ELR (cell line): Measurements from ENCODE around the gene FGF6.
"Not testable (repeated sequence)": the region's sequence is repeated elsewhere in the genome, so short reads cannot be mapped to it uniquely, and the experiment has no call there.

Experiments used
- DNase-seq: peaks from one replicate; pipeline ENCODE4 v3.0.0-alpha.2; 2015; ENCODE audit warnings: low read depth

The FGF6 gene

DNA sequence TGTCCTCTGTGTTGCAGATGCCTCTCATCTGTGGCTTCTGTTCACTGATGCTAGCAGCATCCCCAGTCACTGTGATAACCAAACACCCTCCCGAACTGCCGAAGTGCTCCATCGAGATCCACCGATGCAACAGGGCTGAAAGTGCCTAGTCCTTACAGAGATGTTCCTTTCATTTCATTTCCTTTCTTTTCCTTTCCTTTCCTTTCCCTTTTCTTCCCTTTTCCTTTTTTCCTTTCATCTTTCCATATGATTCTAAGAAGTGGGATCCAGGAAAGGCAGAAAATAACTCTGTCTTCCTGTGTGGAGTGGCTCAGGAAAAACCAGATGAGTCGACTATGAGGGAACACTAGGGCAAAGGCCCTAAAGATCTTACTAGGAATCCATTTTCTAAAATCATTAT is 26.7 kb downstream of the FGF6 start:
- no peak for DNase-seq

DNA sequence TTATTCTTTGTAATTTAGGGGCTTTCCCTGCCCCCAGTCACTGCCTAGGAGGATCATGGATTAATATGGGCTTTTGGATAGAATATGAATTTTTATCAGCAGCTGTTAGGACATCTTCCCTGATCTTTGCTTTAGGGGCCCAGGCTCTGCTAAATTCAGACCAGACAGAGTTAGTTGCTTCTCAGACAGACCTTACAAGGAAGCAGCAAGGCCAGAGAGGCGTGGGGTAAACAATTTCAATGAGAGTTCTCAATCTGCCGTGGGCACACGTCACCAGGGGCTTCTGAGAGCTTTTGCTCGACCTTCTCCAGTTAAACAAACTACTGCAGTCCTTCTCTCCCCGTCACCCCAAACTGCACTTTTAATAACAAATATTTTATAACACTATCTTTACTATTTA is 27.7 kb downstream of the FGF6 start:
- no peak for DNase-seq

DNA sequence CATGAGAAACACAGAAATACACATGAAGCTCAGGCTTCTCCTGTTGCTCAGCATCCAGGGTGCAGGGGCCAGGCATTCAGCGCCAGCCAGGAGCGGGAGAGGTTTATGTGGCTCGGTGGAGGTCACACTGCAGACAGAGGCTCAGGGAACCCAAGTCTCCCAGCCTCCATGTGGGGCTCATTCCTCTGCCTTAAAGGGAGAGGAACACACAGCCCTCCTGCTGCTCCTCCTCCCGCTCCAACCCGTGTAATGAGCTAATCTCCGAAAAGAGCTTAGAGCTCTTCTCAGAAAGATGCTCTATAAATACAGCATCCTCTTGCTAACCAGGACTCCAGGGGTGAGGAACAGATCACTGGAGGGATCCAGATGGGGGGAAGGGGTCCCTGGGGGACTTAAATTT is 28.2 kb downstream of the FGF6 start:
- no peak for DNase-seq

DNA sequence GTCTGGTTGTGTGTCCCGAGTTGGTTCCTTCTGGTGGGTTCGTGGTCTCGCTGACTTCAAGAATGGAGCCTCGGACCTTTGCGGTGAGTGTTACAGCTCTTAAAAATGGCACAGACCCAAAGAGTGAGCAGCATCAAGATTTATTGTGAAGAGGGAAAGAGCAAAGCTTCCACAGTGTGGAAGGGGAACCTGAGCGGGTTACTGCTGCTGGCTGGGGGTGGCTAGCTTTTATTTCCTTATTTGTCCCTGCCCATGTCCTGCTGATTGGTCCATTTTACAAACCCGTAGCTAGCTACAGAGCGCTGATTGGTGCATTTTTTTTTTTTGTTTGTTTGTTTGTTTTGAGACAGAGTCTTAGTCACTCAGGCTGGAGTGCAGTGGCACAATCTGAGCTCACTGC is 29.3 kb downstream of the FGF6 start:
- DNase-seq: no peak

GRCh38 chr12:4412465-4412864 is 33.1 kb downstream of the FGF6 start:
- no peak for DNase-seq

- no peak for DNase-seq
Observed at GRCh38 chr12:4412056-4412455, 33.6 kb downstream of the FGF6 start.

DNA sequence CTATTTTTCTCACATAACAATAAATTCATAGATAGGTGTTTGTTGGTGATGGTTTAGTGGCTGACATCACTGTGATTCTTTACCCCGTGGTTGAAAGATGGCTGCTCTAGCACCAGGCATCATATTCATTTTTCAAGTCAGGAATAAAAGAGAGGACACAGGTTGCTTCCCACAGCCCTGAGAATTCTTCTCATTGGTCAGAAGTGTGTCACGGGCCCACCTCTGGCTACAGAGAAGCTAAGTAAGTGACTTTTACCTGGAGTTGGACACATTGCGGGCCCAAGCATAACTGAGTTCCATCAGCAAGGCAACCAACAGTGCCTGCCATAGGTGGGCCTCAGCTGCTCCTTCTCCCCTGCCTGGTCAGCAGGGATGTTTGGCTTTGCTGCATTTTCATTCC is 38.5 kb downstream of the FGF6 start:
- no peak for DNase-seq

- not testable (repeated sequence) for DNase-seq
Observed at GRCh38 chr12:4404877-4405637, 40.6 kb downstream of the FGF6 start.

DNA sequence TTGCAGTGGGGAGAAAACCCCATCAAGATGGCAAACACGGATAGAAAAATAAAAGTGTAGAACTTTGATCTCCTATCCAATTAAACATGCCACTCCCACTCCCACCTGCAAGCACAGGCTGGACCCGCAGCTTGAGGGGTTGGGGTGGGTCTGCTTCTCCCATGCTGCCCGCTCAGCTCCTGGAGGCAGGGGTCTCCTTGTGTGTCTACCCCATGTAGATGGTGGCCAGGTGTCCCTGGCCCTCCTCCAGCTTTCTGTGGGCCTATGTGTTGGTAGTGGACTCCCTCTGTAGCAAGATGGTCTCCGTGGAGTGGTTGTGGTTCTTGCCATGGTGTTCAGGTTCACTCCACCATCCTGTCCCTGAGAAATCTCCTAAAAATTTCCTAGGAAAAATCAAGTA is 42.6 kb downstream of the FGF6 start:
- DNase-seq: no peak

- no peak for DNase-seq
Observed at GRCh38 chr12:4401117-4401516, 44.5 kb downstream of the FGF6 start.

GRCh38 chr12:4395818-4396217 is 49.8 kb downstream of the FGF6 start:
- no peak for DNase-seq

DNA sequence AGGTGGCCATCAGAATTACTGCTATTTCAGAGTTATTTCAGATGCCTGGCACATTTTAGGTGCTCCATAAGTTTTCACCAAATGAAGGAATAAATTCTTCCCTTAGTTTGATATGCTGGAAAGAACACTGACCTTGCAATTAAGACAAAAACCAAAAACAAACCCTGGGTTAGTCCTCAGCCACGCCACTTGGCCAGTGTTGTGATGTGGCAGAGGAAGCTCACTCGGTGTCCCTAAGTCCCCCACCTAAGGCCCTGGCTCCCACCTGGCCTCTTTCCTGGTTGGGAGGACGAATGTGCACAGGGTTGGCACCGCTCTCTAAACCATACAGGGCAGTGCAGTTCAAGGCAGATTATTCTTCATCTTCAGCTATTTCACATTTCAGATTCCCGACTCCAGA is 52.4 kb downstream of the FGF6 start:
- DNase-seq: no peak

DNA sequence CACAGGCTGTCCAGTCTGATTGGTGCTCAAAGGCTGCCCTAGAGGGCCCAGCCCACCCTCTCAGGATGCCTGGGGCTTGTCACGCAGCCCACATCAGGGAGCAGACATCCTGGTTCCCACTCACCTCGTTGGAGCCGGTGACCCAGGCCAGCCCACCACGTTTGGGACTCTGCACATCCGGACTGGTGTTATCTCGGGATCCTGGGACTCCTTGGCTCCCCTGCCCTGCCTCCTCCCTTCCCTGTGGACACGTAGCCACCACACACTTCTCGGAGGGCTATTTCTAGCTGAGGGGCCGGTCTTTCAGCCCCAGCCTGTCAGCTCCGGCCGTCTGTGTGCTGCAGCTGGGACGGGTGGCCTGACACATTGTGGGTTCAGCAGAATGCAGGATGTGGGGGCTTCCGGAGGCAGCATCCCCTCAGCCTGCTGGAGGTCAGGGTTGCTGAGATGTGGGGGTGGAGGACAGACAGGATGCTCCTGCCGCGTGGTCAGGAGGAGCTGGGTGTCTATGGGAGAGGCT is 53.3 kb downstream of the FGF6 start:
- no peak for DNase-seq

- no peak for DNase-seq
Observed at GRCh38 chr12:4388662-4389061, 57.0 kb downstream of the FGF6 start.

DNA sequence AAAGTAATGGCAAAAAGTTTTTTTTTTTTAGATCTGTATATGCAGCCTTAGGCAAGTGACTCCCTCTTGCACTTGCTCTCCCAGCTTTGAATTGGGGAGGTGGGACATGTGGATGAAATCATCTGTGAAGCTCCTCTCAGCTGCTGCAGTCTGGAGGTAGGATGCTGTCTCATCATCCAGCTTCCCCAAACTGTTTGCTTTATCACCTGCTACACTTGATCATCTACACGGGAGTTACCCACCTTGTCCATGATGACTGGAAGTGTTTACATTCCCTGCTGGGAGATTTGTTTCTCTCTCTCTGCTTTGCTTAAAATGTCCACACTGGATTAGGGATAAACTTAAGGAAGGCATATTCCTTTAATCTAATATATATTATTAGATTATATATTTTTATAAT is 57.6 kb downstream of the FGF6 start:
- no peak for DNase-seq

DNA sequence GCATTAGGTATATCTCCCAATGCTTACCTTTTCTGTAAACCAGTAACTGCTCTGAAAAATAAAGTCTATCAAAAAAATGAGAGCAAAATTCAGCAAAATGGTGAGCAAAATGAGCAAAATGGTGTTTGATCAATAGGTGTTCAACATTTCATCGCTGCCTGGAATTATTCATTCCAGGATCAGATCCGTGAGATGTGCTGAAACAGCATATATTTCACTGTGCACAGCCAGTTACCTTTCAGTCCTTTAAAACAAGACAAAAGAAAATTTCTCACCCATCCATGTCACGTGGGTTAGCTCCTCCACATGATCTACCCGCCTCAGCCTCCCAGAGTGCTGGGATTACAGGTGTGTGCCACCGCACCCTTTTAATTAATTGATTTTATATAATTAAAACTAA is 58.0 kb downstream of the FGF6 start:
- DNase-seq: no peak

- no peak for DNase-seq
Observed at GRCh38 chr12:4386801-4387200, 58.8 kb downstream of the FGF6 start.
